Type B pancreatic cell (in vitro differentiated cells): ENCODE results near the gene EDDM13. TPM values are rescaled to one million over a fixed set of nuclear protein-coding genes. Genes with fewer than 3 reads are reported as not detected.

Source experiments
- DNase-seq: peaks from one replicate; pipeline ENCODE4 v3.0.0; 2021; ENCODE audit warnings: mixed read lengths; ENCODE audit not compliant: unreplicated experiment; ENCODE audit errors: extremely low spot score
- H3K27ac Mint-ChIP-seq: 2 replicates; pipeline ENCODE4 v1.8.0; 2021; ENCODE audit warnings: mild to moderate bottlenecking, mixed read lengths
- H3K27me3 Mint-ChIP-seq: 2 replicates; pipeline ENCODE4 v1.8.0; 2021; ENCODE audit warnings: mixed read lengths
- H3K36me3 Mint-ChIP-seq: 2 replicates; pipeline ENCODE4 v1.8.0; 2021; ENCODE audit warnings: mixed read lengths
- H3K4me1 Mint-ChIP-seq: one replicate; pipeline ENCODE4 v1.8.0; 2021; ENCODE audit warnings: mixed read lengths; ENCODE audit not compliant: unreplicated experiment
- H3K4me3 Mint-ChIP-seq: 2 replicates; pipeline ENCODE4 v1.8.0; 2021; ENCODE audit warnings: mild to moderate bottlenecking, mixed read lengths
- H3K9me3 Mint-ChIP-seq: 2 replicates; pipeline ENCODE4 v1.8.0; 2021; ENCODE audit warnings: mixed read lengths
- CTCF ChIP-seq: fragments of 200-600 bp; sonication (generic); conservative IDR thresholded peaks from 2 replicates; pipeline ENCODE4 v1.5.0; 2021; ENCODE audit warnings: antibody characterized with exemption, mild to moderate bottlenecking
- total RNA-seq: library from RNA; stranded (reverse); gene quantifications from 2 replicates; pipeline ENCODE4 v1.2.1, GENCODE V29; 2021; ENCODE audit warnings: low replicate concordance

The EDDM13 gene
- total RNA-seq, 1 donor from 2014 or later, result not detected

- H3K4me1 Mint-ChIP-seq, result peaks cover 8% of the 10 kb centered on the region
- H3K27me3 Mint-ChIP-seq, result no peaks in the 10 kb centered on the region
- H3K36me3 Mint-ChIP-seq, result peaks cover 21% of the 10 kb centered on the region
- DNase-seq, result no peak
- TF ChIP-seq CTCF, result no peak
- no peak overlapping the region for H3K27ac Mint-ChIP-seq
- H3K4me3 Mint-ChIP-seq, result no peak overlapping the region
- no peaks in the 10 kb centered on the region for H3K9me3 Mint-ChIP-seq
These were observed 24.5 kb downstream of the EDDM13 start for GRCh38 chr19:56297010-56297409.

- Mint-ChIP-seq H3K9me3 (no peaks in the 10 kb centered on the region), H3K4me1 (peaks cover 6% of the 10 kb centered on the region), H3K27me3 (no peaks in the 10 kb centered on the region), H3K4me3 (no peak overlapping the region), H3K36me3 (peaks cover 17% of the 10 kb centered on the region), H3K27ac (no peak overlapping the region)
- no peak for TF ChIP-seq CTCF
- no peak for DNase-seq
These were observed 27.1 kb downstream of the EDDM13 start for GRCh38 chr19:56299688-56300087.

- H3K9me3 Mint-ChIP-seq, result no peaks in the 10 kb centered on the region
- no peak overlapping the region for H3K27ac Mint-ChIP-seq
- TF ChIP-seq CTCF, result peak; percentile 41
- DNase-seq, result no peak
- no peak overlapping the region for H3K4me3 Mint-ChIP-seq
- no peaks in the 10 kb centered on the region for H3K27me3 Mint-ChIP-seq
- no peaks in the 10 kb centered on the region for H3K4me1 Mint-ChIP-seq
- H3K36me3 Mint-ChIP-seq, result peaks cover 13% of the 10 kb centered on the region
These were observed 28.6 kb downstream of the EDDM13 start for GRCh38 chr19:56301155-56301554.

- Mint-ChIP-seq H3K4me3 (no peak overlapping the region), H3K27ac (no peak overlapping the region), H3K27me3 (no peaks in the 10 kb centered on the region), H3K9me3 (no peaks in the 10 kb centered on the region), H3K36me3 (peaks cover 8% of the 10 kb centered on the region), H3K4me1 (no peaks in the 10 kb centered on the region)
- TF ChIP-seq CTCF, result no peak
- no peak for DNase-seq
These were observed 29.5 kb downstream of the EDDM13 start for GRCh38 chr19:56301886-56302620.

GRCh38 chr19:56304243-56304642, 31.7 kb downstream of the EDDM13 start:
- peaks cover 8% of the 10 kb centered on the region for H3K36me3 Mint-ChIP-seq
- no peak overlapping the region for H3K4me3 Mint-ChIP-seq
- H3K4me1 Mint-ChIP-seq, result no peaks in the 10 kb centered on the region
- no peak for TF ChIP-seq CTCF
- H3K9me3 Mint-ChIP-seq, result no peaks in the 10 kb centered on the region
- H3K27me3 Mint-ChIP-seq, result no peaks in the 10 kb centered on the region
- no peak overlapping the region for H3K27ac Mint-ChIP-seq
- DNase-seq, result no peak
